Peyer's patch (tissue), 4 donors: ENCODE results near the gene RPTOR.

Source experiments
- POLR2A ChIP-seq, 2 donors: fragments of 450-650 bp; IDR thresholded peaks; one replicate each; pipeline ENCODE4 v1.5.1; 2017; ENCODE audit warnings: antibody characterized with exemption in 2 of 2, mild to moderate bottlenecking in 2 of 2, moderate library complexity in 2 of 2
- TF ChIP-seq, protein P1 (sequence below), 6 experiments: fragments of 450-650 bp in 4 of 6; fragments of 200-600 bp in 2 of 6; sonication (generic) in 1 of 6; IDR thresholded peaks; one replicate each; pipeline ENCODE4 v1.5.1; 2017 to 2019; ENCODE audit warnings: antibody characterized with exemption in 6 of 6, mild to moderate bottlenecking in 3 of 6, moderate library complexity in 1 of 6

DNA sequence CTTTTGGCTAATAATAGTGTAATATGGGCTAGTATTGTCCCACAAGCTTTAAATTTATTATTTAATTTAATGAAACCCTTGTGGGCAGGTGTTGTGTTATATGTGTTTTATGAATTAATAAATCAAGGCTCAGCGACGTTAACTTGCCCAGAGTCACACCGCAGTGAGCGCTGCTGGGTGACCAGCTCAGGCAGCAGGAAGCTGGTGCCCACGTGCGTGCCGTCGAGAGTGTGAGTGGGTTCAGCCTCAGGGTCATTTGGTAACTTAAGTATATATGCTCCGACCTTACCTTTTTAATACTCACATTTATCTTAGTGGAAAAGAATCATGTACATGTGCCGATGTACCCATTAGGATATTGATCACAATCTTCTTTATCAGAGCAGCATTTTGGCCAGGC, 309.6 kb downstream of the RPTOR start:
- TF ChIP-seq, protein P1, sequence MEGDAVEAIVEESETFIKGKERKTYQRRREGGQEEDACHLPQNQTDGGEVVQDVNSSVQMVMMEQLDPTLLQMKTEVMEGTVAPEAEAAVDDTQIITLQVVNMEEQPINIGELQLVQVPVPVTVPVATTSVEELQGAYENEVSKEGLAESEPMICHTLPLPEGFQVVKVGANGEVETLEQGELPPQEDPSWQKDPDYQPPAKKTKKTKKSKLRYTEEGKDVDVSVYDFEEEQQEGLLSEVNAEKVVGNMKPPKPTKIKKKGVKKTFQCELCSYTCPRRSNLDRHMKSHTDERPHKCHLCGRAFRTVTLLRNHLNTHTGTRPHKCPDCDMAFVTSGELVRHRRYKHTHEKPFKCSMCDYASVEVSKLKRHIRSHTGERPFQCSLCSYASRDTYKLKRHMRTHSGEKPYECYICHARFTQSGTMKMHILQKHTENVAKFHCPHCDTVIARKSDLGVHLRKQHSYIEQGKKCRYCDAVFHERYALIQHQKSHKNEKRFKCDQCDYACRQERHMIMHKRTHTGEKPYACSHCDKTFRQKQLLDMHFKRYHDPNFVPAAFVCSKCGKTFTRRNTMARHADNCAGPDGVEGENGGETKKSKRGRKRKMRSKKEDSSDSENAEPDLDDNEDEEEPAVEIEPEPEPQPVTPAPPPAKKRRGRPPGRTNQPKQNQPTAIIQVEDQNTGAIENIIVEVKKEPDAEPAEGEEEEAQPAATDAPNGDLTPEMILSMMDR (IDR thresholded peaks at IDR 0.05): no peak
- TF ChIP-seq POLR2A (IDR thresholded peaks at IDR 0.05): no peak
